HTERT RPE-1 (cell line): ENCODE data around the gene PRKCH.

Source experiments
- in situ Hi-C: fragments of 300-500 bp; cut with MboI; formaldehyde crosslinking; loops from 4 replicates; pipeline ENCODE4 v1.14.3; 2020; ENCODE audit warnings: low sequenced_read_pairs

The PRKCH gene

DNA sequence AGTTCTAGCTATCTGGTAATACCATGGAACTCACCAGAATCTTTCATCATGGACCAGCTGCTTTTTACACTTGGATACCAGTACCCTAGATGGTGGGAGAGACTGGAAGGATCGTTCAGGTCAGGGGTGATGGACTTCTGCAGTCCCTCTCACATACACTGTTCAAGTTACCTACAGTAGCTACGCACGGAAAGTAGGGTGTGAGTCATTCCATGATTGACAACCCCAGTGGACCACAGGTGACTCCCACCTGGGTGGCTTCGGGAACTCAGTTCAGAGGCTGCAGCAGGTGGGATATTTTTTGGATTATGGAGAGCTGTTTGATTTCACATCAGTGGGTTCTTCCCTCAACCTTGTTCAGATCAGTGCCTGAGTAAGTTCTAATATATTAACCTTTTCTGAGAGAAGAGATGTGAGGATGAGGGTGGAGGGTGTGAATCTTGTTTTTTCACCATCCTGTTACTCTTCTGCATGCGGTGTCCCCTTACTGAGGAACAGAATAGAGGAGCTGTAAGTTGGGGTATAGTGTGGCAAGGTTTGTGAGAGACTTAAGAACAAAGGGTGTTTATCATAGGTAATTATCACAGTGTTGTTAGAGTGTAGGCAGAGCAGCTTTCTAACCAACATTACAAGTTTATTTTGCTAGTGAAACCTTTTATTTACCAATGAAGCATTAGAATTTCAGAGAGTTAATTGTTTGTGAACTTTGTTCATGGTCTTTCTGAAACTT lies 39.6 kb downstream of the PRKCH start:
- in situ Hi-C loops, result no loop called here

DNA sequence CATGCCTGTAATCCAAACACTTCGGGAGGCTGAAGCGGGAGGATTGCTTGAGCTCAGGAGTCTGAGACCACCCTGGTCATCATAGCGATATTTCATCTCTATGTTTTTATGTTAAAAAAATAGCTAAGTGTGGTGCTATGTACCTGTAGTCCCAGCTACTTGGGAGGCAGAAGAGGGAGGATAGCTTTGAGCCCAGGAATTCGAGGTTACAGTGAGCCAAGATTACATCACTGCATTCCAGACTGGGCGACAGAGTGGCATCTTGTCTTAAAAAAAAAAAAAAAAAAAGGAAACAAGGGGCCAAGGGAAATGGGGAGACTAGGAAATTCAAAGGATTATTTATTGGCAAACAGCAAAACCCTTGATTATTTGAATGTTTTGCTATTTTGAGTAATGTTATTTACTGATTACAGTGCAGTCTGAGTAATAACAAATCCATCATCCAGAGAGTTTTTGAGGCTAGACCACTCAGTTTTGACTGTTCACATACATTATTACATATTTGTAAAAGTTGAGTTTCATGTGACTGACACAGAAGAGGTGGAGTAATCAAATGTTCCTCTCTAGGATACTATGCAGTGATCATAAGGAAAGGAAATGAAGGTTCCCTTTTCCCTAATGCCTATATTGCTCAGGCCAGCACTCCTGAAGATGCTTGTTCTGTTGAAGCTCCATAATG lies 40.8 kb downstream of the PRKCH start:
- in situ Hi-C loops, result no loop called here

DNA sequence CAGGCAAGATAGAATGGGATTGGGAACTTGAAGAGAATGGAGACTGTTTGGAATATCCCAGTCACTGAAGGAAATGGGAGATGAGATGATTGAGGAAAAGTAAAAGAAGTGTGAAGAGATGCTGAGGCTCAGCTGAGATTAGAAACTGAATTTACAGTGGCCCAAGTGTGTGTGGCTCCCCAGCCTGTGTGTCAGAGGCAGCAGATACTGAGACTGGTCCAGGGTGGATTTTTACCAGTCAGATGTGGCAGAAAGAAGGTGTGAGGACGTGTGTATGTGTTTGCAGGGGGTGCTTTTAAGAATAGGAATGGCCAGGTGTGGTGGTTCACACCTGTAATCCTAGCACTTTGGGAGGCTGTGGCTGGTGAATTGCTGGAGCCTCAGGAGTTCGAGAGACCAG lies 42.9 kb downstream of the PRKCH start:
- in situ Hi-C loops, result no loop called here

DNA sequence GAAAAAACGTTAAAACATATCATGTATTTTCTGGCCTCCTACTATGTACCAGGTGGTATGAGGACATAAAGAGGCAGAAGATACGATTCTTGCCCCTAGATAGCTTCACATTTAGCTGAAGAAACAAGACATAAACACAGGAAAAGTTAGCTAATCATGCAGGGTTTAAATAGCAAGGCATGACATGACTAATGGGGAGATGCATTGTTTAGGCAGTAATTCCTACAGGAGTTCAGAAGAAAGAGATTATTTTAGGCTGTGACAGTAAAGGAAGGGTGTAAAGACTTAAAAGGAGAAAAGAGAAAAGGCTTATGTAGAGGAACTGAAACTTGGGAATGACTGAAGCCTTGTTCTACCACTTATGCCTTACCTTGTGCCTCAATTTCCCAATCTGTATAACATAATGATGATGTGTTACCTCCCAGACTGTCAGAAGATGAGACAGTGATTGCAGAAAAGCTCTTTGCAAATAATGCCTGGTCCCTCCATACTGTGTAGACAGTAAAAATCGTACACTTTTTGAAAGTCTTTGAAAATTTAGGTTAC lies 44.4 kb downstream of the PRKCH start:
- in situ Hi-C loops, result no loop called here

DNA sequence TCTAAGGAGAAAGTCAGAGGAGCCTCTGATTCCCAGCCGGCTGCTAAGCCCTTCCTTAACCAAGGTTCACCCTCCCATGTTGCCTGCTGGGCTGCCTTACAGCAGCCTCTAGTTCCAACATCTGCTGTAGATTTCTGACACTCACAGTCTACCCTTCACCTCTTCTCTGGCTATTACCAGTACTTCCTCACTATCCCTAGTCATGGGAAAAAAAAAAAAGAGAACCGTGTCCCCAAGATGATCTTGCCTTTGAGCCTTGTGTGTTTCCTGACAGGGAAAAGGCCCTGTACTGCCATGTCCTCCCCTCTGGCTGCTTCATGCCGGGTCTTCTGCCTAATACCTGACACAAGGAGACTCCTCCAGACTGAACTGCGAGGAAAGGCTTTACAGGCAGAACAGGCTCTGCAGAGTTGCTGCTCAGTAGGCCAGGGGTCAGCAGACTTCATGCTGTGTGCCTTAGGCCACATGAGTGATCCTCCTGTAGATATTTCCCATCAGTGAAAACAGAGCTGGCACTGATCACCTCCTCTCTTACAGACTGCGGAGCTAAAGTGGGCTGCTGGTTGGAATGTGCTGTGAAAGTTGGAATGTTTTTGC lies 46.8 kb downstream of the PRKCH start:
- in situ Hi-C loops, result no loop called here

DNA sequence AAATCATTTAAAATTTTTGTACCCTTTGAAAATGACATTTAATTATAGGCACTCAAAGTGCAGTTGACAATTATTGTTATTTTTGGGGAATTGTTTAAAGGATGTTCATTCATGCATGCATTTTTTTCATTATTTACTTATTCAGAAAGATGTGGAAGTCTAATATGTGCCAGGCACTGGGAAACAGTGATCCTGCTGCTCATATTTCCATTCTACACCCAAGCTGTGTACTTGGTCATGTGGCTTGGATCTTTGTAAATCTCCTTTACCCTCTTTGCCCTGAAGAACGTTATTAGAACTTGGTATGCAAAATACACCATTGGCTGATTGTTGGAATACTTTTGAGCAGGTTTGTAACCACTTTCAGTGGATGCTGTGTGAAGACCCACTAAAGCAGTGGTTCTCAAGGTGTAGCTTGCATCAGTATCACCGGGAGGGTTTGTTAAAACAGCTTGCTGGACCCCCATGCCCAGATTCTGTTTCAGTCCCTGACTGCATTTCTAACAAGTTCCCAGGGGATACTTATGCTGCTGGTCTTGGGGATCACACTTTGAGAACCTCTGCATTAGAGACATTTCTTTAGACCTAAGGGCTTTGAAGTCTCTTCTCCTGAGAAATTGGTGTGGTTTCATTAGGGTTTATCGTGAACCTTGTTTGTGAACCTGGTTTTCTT lies 47.5 kb downstream of the PRKCH start:
- in situ Hi-C loops, result no loop called here

DNA sequence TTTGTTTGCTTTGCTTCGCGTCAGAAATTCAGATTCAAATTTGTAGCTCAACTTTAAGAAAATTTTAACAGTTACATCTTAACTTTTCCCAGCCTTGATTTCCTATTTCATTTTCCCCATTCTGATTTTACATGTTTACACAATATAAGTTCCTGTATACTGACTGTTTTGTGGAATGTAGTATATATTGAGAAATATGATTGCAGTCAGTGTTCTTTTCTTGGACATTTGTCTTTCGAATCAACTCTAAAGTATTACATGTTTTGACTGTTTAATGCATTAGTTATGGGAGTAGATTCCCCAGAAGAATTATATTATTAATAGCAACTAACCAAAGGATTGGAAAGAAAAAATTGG lies 48.1 kb downstream of the PRKCH start:
- in situ Hi-C loops, result no loop called here

DNA sequence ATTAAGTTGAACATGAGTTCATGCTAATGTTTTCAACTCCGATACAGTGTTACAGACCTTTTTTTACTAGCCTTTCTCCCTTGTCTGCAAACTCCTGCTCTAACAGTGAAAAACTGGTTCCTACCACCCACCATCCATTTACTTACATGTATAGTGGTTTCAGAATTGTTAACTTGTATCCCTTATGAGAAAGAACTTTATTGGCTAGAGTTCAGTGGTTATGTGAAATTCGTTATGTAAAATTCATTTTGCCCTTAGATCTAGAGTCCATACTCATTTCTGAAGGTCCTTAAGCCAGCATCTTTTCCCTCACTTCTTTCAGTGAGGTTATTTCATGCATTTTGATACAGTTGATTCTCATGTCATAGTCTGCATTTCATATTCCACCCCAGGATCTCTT lies 51.0 kb downstream of the PRKCH start:
- in situ Hi-C loops, result no loop called here

DNA sequence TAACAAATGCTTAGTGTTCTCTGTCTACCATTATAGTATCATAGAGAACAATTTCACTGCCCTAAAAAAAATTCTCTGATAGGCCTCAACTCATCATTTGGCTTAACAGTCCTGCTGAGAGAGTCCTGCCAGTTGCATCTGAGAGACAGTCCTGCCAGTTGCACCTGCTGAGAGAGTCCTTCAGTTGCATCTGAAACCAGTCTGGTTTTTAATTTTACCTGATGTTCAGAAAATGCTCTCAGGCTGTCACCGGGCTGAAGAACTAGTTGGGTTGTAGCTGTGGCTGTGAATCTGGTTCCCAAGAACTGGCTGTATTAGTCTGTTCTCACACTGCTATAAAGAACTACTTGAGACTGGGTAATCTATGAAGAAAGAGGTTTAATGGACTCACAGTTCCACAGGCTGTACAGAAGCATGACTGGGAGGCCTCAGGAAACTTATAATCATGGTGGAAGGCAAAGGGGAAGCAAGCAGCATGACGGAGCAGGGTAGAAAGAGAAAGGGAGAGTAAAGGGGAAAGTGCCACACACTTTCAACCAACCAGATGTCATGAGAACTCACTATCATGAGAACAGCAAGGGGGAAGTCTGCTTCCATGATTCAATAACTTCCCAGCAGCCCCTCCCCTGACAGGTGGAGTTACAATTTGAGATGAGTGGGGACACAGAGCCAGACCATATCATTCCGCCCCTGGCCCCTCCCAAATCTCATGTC lies 51.6 kb downstream of the PRKCH start:
- in situ Hi-C loops, result no loop called here

DNA sequence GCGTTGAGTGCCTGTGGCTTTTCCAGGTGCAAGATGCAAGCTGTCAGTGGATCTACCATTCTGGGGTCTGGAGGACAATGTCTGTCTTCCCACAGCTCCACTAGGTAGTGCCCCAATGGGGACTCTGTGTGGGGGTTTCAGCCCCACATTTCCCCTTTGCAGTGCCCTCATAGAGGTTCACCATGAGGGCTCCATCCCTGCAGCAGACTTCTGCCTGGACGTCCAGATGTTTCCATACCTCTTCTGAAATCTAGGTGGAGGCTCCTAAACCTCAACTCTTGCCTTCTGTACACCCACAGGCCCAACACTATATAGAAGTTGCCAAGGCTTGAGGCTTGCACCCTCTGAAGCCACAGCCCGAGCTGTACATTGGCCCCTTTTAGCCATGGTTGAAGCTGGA lies 52.9 kb downstream of the PRKCH start:
- in situ Hi-C loops, result no loop called here

DNA sequence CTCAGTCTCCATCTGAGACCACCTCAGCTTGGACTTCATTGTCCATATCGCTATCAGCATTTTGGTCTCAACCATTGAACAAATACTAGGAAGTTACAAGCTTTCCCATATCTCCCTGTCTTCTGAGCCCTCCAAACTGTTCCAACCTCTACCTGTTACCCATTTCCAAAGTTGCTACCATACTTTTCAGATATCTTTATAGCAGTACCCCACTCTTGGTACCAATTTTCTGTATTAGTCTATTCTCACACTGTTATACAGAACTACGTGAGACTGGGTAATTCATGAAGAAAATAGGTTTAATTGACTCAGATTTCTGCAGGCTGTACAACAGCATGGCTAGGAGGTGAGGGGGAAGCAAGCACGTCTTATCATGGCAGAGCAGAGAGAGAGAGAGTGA lies 53.8 kb downstream of the PRKCH start:
- in situ Hi-C loops, result no loop called here

DNA sequence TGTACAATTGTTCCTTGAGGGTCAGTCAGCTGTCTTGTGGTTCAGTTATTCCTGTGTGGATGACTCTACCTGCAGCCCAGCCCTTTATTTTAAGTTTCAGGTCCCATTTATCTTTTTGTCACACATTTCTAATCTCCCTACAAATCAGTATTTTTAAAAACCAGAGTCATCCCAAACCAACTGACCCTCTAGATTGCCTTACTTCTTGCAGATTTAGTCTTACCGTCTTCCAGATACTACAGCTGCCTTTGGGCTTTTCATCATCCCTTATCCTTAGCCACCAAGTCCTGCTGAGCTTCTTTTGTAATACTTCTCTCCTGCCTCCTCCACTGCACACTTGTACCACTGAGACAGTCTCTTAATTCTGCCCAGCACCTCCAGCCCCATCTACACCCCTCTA lies 54.9 kb downstream of the PRKCH start:
- in situ Hi-C loops, result no loop called here

DNA sequence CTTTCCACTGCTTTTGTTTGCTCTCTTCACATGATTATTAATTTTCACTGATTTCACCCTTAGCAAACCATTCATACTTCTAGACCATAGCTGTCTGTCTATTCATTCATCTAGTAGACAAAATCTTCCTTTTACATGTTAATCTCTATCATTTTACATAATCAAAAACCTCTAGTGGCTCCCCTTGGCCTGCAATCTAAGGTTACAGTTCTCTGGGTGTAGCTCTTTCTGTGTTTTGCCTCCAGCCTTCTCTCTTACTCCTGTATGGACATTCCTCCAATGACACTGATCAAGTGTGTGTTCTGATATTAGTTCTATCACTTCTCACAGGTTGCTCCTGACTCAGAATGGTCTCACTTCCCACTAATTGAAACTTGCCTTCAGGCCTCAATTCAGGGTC lies 56.4 kb downstream of the PRKCH start:
- in situ Hi-C loops, result no loop called here

DNA sequence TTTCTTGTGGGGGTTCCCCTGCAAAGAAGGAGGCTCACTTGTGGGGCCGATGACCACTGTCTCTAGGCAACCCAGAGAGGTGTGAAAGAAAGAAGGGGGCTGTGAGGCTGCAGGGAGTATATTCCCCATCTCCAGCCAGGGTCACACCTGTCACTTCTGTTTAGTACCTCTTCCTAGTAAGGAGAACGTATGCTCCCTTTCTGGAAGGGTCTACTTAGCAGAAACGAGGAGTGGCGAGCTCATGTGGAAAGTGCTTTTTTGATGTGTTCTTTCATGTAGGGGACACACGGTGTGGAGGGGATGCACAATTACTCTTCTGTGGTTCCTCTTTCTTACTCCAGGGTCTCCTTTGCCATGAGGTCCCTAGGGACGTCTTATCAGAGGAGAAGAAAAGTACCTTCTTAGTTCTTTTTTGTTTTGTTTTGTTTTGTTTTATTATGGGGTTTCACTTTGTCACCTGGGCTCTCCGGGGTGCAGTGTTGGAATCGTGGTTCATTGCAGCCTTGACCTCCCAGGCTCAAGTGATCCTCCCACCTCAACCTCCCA lies 58.3 kb downstream of the PRKCH start:
- in situ Hi-C loops, result no loop called here

DNA sequence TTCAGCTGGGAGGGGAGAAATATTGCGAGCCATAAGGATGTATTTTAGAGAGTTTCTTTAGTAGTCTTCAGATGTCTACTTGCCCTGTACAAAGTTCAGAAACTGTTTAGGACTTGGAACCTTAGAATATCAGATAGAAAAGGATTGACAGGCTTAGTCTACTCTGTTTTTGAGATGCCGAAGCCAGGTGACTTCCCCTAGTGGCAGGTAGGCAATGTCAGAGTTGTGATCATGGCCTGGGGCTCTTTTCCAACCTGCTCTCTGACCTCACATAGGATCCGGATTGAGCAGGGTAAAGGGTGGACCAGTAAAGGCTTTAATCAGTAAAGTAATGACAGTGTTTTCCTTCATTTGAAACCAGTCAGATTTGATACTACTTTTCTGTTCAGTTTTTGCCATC lies 59.6 kb downstream of the PRKCH start:
- in situ Hi-C loops, result no loop called here

DNA sequence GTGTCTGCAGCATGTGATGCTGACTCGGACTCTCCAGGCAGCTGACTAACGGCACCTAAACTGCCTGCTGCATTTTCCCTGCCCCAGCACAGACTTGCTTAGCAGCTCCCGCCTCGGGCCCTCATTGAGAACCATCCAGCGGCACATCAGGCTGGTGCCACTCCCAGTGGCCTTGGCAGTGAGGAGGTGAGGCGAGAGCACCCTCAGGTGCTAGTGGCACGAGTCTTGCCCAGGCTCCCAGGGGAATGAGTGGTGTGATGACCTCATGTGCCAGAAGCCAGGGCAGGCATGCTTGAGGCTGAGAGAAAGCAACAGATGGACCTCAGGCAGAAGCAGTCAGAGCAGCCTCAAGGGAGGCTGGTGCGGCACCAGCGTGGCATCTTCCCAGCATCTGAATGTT lies 60.2 kb downstream of the PRKCH start:
- in situ Hi-C loops, result no loop called here

DNA sequence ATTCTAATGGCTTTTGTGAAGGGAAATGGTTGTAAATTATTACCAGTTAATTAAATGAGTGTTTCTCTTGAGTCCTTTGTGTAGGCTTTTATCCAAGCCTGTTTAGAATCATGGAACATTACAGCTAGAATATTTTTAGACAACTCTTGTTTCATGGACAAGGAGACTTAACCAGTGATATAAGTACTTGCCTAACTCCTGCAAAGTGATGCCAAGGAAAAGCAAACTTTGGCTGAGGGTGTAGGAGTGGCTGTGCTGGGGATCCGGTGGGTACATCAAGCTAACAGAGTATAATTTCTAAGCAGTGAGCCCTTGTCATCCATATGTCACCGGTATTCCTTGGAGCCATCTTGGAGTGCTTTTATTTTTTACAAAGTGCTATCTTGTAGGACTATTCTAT lies 61.5 kb downstream of the PRKCH start:
- in situ Hi-C loops, result no loop called here

DNA sequence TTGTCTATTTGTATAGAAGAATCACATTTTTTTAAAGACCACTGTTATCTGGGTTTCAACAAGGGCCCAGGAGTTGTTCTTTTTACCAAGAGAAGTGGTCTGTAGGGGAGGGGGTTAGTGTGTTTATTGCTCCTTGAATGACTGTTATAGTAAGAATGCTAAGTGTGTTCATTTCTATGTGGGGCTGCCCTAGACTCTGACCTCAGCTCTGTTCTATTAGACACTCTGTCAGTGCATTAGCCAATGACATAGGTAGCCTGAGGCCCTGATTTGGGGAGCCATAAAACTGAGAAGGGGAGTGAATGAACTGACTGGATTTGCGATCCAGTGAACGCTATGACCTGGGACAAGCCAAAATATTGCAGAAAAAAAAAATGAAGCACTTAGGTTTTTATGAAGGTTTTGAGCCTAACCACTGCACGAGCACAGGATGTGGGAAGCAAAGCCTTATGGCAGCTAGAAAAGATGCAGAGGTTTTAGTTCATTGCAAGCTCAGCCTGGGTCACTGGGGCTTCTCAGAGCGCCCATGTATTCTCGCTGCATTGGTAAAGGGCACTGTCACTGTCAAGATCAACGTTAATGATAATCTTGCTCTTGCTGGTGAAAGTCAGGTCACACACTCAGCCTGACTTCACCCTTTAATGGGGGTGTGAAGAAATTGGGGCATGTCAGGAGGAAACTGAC lies 63.8 kb downstream of the PRKCH start:
- in situ Hi-C loops, result no loop called here

DNA sequence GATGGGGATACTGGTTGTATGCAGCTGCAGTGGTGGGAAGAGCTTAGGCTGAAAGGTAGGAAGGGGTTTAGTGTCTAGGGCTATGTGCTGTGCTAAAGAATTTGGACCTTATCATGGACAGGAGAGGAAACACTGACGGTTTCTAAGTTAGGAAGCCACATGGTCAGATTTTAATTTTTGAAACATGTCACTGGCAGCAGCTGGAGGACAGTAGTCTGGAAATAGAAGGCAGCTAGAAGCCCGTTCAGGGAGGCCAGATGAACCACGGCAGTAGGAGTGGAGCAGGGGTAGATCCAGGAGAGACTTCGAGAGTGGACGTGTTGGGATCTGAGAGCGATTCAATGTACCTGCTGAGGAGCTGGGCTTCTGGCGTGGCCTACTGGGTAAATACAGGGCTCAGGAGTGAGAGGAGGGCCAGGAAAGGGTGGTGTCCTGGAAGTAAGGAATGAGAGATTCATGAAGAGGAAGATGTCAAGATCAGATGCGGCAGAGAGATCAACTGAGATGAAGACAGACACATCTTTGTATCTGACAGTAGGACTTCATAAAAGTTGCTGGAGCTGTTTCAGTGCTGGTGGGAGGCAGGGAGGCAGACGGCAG lies 64.9 kb downstream of the PRKCH start:
- in situ Hi-C loops, result no loop called here

DNA sequence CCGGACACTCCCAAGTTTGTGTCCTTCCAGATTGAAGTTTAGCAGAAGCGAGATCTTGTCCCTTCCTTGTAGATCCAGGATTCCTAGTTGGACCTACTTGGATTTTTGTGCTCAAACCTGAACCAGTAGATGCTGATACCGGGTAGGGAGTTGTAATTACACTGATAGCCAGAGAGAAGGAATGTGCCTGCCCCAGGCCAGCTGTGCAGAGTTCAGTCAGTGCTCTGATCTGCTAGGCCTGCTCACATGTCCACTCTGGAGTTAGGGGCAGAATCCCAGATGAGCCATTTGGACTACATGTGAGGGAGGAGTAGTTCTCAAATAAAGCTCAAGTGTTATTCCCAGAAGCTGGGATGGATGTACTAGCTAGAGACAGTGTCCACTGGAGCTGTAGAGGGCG lies 65.7 kb downstream of the PRKCH start:
- in situ Hi-C loops, result no loop called here
